Mucosa of rectum (tissue), 2 donors: ENCODE data around the gene TCF7.

Experiments used
- H3K27ac ChIP-seq, 2 donors: one replicate each; pipeline ENCODE4 v1.7.0; 2013; ENCODE audit warnings: inconsistent platforms in 2 of 2, low read depth in 2 of 2, low read length in 2 of 2
- H3K27me3 ChIP-seq, 2 donors: one replicate each; pipeline ENCODE4 v1.7.0; 2013; ENCODE audit warnings: low read length in 2 of 2; ENCODE audit not compliant: control insufficient read depth in 2 of 2, insufficient read depth in 2 of 2
- H3K36me3 ChIP-seq, 2 donors: one replicate each; pipeline ENCODE4 v1.7.0; 2013; ENCODE audit warnings: low read length in 2 of 2; ENCODE audit not compliant: control insufficient read depth in 2 of 2, insufficient read depth in 2 of 2
- H3K4me1 ChIP-seq, 2 donors: one replicate each; pipeline ENCODE4 v1.7.0; 2013; ENCODE audit warnings: low read length in 2 of 2, mild to moderate bottlenecking in 1 of 2; ENCODE audit not compliant: control insufficient read depth in 2 of 2, insufficient read depth in 2 of 2
- H3K4me3 ChIP-seq, 2 donors: one replicate each; pipeline ENCODE4 v1.7.0; 2013; ENCODE audit warnings: low read length in 2 of 2
- H3K9ac ChIP-seq, 2 donors: one replicate each; pipeline ENCODE4 v1.7.0; 2013; ENCODE audit warnings: low read length in 2 of 2, low read depth in 1 of 2, mild to moderate bottlenecking in 1 of 2
- H3K9me3 ChIP-seq, 2 donors: one replicate each; pipeline ENCODE4 v1.7.0; 2013; ENCODE audit warnings: low read length in 2 of 2; ENCODE audit not compliant: control insufficient read depth in 2 of 2
- donor health status: healthy.
- donor health status: Normal muscosa, but diverticular disease.

Gene TCF7

DNA sequence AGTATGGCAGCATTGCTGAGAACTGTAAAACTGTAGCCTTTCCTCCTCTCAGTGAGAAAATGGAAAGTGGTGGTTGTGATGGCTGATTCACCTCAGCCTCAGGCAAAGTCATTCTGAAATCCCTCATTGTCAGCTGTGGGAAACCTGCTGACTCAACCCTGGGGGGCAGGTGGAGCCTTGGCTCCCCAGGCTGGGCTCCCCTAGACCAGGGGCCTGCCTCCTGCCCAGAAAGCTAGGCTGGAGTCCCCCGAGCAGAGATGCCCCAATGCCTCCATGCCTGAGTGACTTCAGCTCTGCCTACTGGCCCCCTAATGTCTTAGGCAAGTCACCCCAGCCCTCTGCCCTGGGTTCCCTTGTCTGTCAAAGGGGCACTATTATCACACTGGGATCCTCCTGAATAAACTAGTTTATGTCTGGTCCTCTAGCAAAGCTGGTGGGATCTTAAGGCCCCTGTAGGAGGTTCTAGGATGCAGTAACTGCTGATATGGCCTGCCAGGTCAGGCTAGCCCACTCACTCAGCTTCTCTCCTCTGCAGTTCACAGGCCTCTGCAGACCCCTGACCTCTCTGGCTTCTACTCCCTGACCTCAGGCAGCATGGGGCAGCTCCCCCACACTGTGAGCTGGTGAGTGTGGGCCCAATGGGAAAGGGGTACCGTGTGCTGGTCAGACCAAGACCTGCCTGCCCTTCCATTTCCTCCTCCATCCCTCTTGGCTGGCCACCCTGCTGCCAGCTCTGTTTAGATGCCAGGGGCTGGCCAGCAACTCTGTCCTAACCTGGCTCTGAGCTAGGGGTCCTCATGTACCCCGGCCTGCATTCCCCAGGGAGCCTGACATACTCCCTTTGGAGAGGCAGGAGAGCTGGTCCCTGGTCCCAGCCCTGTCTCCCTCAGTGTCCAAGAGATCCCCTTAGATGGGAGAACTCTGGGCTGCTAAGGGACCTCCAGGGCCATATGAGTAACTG, 24.2 kb downstream of the TCF7 start:
- no peak overlapping the region for H3K4me3 ChIP-seq
- H3K9ac ChIP-seq, result no peak overlapping the region
- peak overlapping the region in 1 of 2 donors; percentile 9 for H3K27ac ChIP-seq
- H3K9me3 ChIP-seq, result no peaks in the 10 kb centered on the region
- H3K36me3 ChIP-seq, result peaks cover 23 to 55% of the 10 kb centered on the region in 2 donors
- no peaks in the 10 kb centered on the region for H3K27me3 ChIP-seq
- H3K4me1 ChIP-seq, result peaks cover 0 to 4% of the 10 kb centered on the region in 2 donors

- Histone ChIP-seq H3K27ac (peak overlapping the region in 1 of 2 donors; percentile 9), H3K36me3 (peaks cover 28 to 57% of the 10 kb centered on the region in 2 donors), H3K4me1 (peaks cover 0 to 4% of the 10 kb centered on the region in 2 donors), H3K27me3 (no peaks in the 10 kb centered on the region), H3K9me3 (no peaks in the 10 kb centered on the region), H3K4me3 (no peak overlapping the region), H3K9ac (no peak overlapping the region)
Measured at GRCh38 chr5:134139377-134139851, 24.9 kb downstream of the TCF7 start.

DNA sequence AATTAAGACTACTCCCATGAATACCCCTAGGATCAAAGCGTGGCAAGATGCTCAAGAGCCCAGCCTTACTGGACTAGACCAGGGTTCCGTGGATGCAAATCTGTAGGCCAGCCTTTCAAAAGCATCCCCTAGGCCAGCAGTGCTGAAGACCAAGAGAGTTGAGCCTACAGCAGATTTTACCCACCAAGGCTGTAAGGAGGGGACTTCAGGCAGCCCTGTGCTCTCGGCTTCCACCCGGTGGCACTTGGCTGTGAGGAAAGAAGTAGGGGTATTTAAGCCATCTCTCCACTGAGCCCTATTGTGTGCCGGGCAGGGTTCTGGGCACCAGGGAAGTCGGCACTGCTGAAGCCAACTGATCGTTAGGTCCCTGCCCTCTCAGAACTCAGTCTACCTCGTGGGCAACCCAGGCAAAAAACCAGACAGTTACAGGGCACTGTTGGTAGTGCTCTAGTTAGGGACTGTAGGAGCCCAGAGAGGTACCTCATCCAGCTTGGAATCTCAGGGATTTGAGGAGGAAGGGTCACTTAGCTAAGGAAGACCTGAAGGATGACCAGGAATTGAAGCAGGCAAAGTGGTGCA, 25.5 kb downstream of the TCF7 start:
- no peak overlapping the region for H3K27ac ChIP-seq
- no peak overlapping the region for H3K4me3 ChIP-seq
- H3K9ac ChIP-seq, result no peak overlapping the region
- H3K36me3 ChIP-seq, result peaks cover 32 to 59% of the 10 kb centered on the region in 2 donors
- H3K27me3 ChIP-seq, result no peaks in the 10 kb centered on the region
- H3K9me3 ChIP-seq, result no peaks in the 10 kb centered on the region
- peaks cover 0 to 4% of the 10 kb centered on the region in 2 donors for H3K4me1 ChIP-seq

GRCh38 chr5:134140530-134141201, 26.2 kb downstream of the TCF7 start:
- Histone ChIP-seq H3K36me3 (peaks cover 33 to 60% of the 10 kb centered on the region in 2 donors), H3K27ac (no peak overlapping the region), H3K4me3 (no peak overlapping the region), H3K9me3 (no peaks in the 10 kb centered on the region), H3K27me3 (no peaks in the 10 kb centered on the region), H3K9ac (no peak overlapping the region), H3K4me1 (peaks cover 0 to 4% of the 10 kb centered on the region in 2 donors)

DNA sequence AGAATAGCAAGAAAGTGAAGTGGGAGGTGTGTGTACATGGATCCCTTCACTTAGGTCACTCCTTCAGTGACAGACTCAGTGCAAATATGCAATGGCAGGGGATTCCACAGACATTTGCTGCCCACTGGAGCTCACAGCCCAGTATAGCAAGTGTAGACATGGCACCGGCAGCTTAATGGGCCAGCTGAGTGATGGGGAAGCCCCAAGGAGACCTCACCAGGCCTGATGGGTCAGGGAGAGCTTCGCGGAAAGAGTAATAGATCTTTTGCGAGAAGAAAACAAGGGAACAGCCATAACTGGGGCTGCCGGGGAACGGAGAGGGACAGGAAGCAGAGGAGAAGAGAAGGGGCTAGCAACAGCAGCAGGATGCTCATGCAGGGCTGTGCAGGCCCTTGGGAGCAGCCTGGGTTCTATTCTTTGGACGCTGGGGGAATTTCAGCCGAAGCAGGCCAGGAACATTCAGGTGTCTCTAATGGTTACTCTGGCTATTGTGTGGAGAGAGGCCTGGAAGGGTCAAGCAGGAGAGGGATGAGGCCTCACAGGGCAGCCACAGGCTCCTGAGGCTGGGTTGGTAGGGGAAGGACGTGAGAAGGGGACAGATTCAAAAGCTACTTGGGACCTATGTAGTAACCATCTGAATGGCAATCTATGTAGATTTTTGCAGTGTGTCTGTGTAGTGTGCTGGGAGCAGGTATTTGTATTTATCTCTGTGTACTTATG, 27.0 kb downstream of the TCF7 start:
- Histone ChIP-seq H3K27me3 (no peaks in the 10 kb centered on the region), H3K9me3 (no peaks in the 10 kb centered on the region), H3K4me3 (no peak overlapping the region), H3K9ac (no peak overlapping the region), H3K36me3 (peaks cover 30 to 61% of the 10 kb centered on the region in 2 donors), H3K4me1 (peaks cover 0 to 4% of the 10 kb centered on the region in 2 donors), H3K27ac (no peak overlapping the region)

DNA sequence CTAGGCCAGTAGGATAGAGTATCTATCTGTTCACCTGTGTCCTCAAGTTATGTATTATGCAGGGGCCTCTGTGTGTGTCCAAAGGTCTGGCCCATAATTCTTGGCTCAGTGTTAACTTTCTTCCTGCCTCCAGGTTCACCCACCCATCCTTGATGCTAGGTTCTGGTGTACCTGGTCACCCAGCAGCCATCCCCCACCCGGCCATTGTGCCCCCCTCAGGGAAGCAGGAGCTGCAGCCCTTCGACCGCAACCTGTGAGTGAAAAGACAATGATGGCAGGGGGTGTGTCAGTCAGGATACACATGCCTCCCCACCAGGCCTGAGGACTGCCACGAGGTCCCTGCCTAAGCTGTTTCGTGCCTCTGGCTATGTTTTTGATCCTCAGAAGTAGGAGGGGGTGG, 27.6 kb downstream of the TCF7 start:
- Histone ChIP-seq H3K9ac (no peak overlapping the region), H3K4me1 (peaks cover 0 to 4% of the 10 kb centered on the region in 2 donors), H3K27ac (no peak overlapping the region), H3K27me3 (no peaks in the 10 kb centered on the region), H3K9me3 (no peaks in the 10 kb centered on the region), H3K4me3 (no peak overlapping the region), H3K36me3 (peaks cover 26 to 62% of the 10 kb centered on the region in 2 donors)

DNA sequence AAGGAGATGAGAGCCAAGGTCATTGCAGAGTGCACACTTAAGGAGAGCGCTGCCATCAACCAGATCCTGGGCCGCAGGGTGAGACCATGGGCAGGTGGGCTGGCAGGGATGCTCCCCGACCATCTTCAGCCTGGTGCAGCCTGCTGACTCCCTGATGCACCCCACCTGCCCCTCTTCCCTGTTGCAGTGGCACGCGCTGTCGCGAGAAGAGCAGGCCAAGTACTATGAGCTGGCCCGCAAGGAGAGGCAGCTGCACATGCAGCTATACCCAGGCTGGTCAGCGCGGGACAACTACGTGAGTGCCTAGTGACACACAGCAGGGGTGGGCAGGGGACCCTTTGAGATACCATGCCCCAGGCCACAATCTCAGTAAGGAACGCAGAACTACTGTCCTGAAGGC, 28.3 kb downstream of the TCF7 start:
- peaks cover 26 to 64% of the 10 kb centered on the region in 2 donors for H3K36me3 ChIP-seq
- no peak overlapping the region for H3K27ac ChIP-seq
- H3K9ac ChIP-seq, result no peak overlapping the region
- peaks cover 0 to 4% of the 10 kb centered on the region in 2 donors for H3K4me1 ChIP-seq
- H3K4me3 ChIP-seq, result no peak overlapping the region
- H3K9me3 ChIP-seq, result no peaks in the 10 kb centered on the region
- no peaks in the 10 kb centered on the region for H3K27me3 ChIP-seq

DNA sequence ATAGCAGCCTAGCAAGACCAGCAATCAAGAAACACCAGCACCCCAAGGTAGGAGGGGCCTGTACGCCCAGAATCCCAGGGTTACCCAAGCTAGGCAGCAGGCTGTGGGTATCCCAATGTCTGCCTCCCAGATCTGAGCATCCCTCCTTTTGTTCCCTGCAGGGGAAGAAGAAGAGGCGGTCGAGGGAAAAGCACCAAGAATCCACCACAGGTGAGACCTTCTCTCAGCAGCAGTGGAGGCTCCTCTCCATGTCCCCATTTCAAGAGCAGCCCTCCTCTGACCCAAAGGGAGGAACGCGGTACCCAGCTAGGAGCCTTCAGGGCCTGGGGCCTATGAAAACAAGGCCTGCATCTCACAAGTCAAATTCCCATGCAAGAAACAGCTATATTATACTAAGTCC, 28.9 kb downstream of the TCF7 start:
- no peak overlapping the region for H3K27ac ChIP-seq
- H3K27me3 ChIP-seq, result no peaks in the 10 kb centered on the region
- H3K9me3 ChIP-seq, result no peaks in the 10 kb centered on the region
- H3K4me1 ChIP-seq, result peaks cover 0 to 4% of the 10 kb centered on the region in 2 donors
- H3K9ac ChIP-seq, result no peak overlapping the region
- H3K4me3 ChIP-seq, result no peak overlapping the region
- peaks cover 26 to 66% of the 10 kb centered on the region in 2 donors for H3K36me3 ChIP-seq

DNA sequence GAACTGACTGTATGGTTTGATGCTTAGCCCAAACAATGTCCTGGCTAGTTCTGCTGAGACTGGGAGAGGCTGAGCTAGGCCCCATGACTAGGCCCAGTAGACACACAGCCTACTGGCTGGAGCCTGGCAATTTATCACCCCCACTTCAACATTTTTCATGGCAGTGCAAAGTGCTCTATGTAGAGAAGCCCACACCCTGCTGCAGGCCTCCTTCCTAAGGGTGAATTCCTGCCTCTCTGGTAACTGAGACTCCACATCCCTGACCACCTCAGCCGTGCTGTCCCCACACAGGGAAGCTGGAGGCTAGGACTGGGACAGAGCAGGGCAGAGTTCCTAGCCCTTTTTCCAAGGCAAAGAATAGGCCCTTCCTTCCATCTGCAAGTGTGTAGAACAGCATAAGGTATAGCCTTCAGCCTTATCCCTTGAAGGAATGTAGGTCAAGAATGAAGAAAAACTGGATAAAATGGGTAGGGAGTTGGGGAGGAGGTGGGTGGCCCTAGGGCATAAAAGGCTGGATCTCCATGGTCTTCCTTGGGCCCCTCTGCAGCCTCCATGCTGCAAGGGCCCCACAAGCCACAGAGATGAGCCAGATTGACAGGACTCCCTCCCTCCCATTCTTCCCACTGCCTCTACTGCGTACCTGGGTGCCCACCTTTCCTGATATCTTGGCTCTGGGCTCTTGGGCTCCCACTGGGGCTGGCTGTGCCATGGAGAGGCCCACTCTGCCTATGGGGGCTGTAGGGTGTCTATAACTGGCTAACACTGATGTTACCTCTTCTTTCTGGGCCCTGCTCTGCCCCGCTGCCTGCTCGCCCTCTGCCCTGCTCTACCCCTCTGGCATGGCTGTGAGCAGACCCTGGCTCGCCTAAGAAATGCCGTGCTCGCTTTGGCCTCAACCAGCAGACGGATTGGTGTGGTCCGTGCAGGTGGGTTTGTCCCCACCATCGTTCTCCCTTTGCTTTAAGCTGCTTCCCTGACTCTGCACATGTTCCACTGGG, 29.8 kb downstream of the TCF7 start:
- Histone ChIP-seq H3K4me1 (peaks cover 0 to 4% of the 10 kb centered on the region in 2 donors), H3K9me3 (no peaks in the 10 kb centered on the region), H3K27ac (no peak overlapping the region), H3K36me3 (peaks cover 30 to 64% of the 10 kb centered on the region in 2 donors), H3K4me3 (no peak overlapping the region), H3K9ac (no peak overlapping the region), H3K27me3 (no peaks in the 10 kb centered on the region)
